Heart left ventricle (tissue), 16 donors: ENCODE data around the gene COL23A1. TPM values are rescaled to one million over a fixed set of nuclear protein-coding genes. Genes with fewer than 3 reads are reported as not detected.

Source experiments
- ATAC-seq, 4 donors: fragments of 200-7000 bp; cut with Tn5 transposase; one replicate each; pipeline ENCODE4 v1.9.1; 2020 to 2022; ENCODE audit warnings: moderate library complexity in 4 of 4, mild to moderate bottlenecking in 3 of 4, moderate number of reproducible peaks in 1 of 4
- DNase-seq, 5 donors: peaks; one replicate each; pipeline ENCODE4 v3.0.0-alpha.2; 2020
- H3K27ac ChIP-seq, 12 donors: fragments of 200-600 bp; sonication (generic) in 4 of 12; one replicate each; pipeline versions ENCODE4 v1.5.0 to v1.8.0; 2016 to 2022; ENCODE audit warnings: mild to moderate bottlenecking in 2 of 12
- H3K27me3 ChIP-seq, 9 donors: fragments of 200-600 bp; sonication (generic) in 2 of 9; one replicate each; pipeline versions ENCODE4 v1.5.1 to v1.8.0; 2016 to 2022; ENCODE audit warnings: mild to moderate bottlenecking in 3 of 9
- H3K36me3 ChIP-seq, 9 donors: fragments of 200-600 bp; sonication (generic) in 2 of 9; one replicate each; pipeline versions ENCODE4 v1.5.0 to v1.8.0; 2018 to 2022; ENCODE audit warnings: mild to moderate bottlenecking in 2 of 9
- H3K4me1 ChIP-seq, 12 donors: fragments of 200-600 bp; sonication (generic) in 4 of 12; one replicate each; pipeline versions ENCODE4 v1.5.0 to v1.8.0; 2016 to 2022; ENCODE audit warnings: mild to moderate bottlenecking in 3 of 12
- H3K4me3 ChIP-seq, 12 donors: fragments of 200-600 bp; sonication (generic) in 4 of 12; one replicate each; pipeline versions ENCODE4 v1.5.0 to v1.8.0; 2017 to 2022; ENCODE audit warnings: mild to moderate bottlenecking in 9 of 12, moderate library complexity in 4 of 12
- H3K9me3 ChIP-seq, 12 donors: fragments of 200-600 bp; sonication (generic) in 4 of 12; one replicate each; pipeline versions ENCODE4 v1.5.0 to v1.8.0; 2016 to 2022; ENCODE audit warnings: mild to moderate bottlenecking in 1 of 12
- POLR2A ChIP-seq, 2 donors: fragments of 450-650 bp; IDR thresholded peaks; one replicate each; pipeline ENCODE4 v1.6.1; 2017; ENCODE audit warnings: antibody characterized with exemption in 2 of 2, mild to moderate bottlenecking in 2 of 2, moderate library complexity in 2 of 2
- WGBS, 4 donors: extraction: QIAGEN DNeasy Blood & Tissue Kit in 2 of 4; methylation state at CpG; one replicate each; pipeline versions ENCODE4 v1.1.5 to v1.1.7; 2013 to 2018; 5-methylcytosine and 5-hydroxymethylcytosine counted together
- intact Hi-C, 10 donors: fragments of 100-400 bp; cut with DNase I; formaldehyde crosslinking; loops; one replicate each; pipeline versions ENCODE4 v1.11.1 to v1.14.2; 2022
- polyA plus RNA-seq, 2 donors: library from polyadenylated mRNA; stranded (reverse); fragments of 200-250 nt; gene quantifications; one replicate each; pipeline ENCODE4 v1.2.3, GENCODE V29; 2013
- total RNA-seq, 9 donors: library from RNA; depleted of rRNA in 2 of 9; stranded (reverse); fragments of >200 nt in 2 of 9; fragmentation: NEBNext Ultra II Directional in 3 of 9; extraction: Animal tissue kit (Norgen Biotek cat#: 25700) in 3 of 9; gene quantifications; one replicate each; pipeline versions ENCODE4 v1.1.0 to v1.2.4, GENCODE V29; 2016 to 2023
- TF ChIP-seq, protein P1 (sequence below), 12 donors: fragments of 200-600 bp; sonication (generic) in 4 of 12; IDR thresholded peaks; one replicate each; pipeline versions ENCODE4 v1.5.0 to v1.8.0; 2018 to 2022; ENCODE audit warnings: antibody characterized with exemption in 12 of 12, mild to moderate bottlenecking in 5 of 12
- donor health status: ischemic (EF 13 %, LVEDD 7.1; RV severe dilation, severe dysfunction).
- donor health status: healthy with polysubstance abuse.
- donor health status: DM: no; HTN: yes; CAD: no.
- donor health status: DM: no; HTN: no; CAD: no.
- donor health status: ischemic (EF 25% LVEDD 6.9; RV normal size, moderate dysfunction).
- donor health status: ischemic (EF 25% LVEDD 5.7; RV mildly dilated, moderate dysfunction).
- donor health status: healthy.
- donor health status: DM: yes; HTN: yes; CAD: no.
- donor health status: ischemic (EF 35%, LVEDD 5.7; RV mildly dilated, moderate dysfunction).
- donor health status: nonischemic (EF 11% LVEDD 7.7; RV severe dilation, severe dysfunction).
- donor health status: DM: yes; HTN: yes; CAD: no.
- donor health status: PGD.
- donor health status: ischemic (EF 29% LVEDD 5.4; RV normal size, mild dysfunction).
- donor health status: nonischemic (EF 23%, LVEDD 6.1; RV moderate dilation, normal function).

The COL23A1 gene
- total and polyA plus RNA-seq, 11 donors: 6.0 to 33.0 (median 18.8) TPM

DNA sequence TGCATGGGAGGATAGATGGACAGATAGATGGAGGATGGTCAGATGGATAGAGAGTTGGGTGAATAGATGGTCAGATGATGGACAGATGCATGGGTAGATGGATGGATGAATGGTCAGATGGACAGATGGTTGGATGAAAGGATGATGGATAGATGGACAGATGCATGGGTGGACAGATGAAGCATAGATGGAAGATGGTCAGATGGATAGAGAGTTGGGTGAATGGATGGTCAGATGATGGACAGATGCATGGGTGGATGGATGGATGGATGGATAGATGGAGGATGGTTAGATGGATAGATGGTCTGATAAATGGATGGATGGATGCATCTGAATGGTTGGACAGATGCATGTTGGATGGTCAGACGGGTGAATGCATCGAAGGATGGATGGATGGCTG is 70.4 kb downstream of the COL23A1 start:
- Histone ChIP-seq H3K36me3 (no peaks in the 10 kb centered on the region), H3K4me1 (no peaks in the 10 kb centered on the region), H3K27ac (no peak overlapping the region), H3K4me3 (no peak overlapping the region), H3K9me3 (no peaks in the 10 kb centered on the region), H3K27me3 (no peaks in the 10 kb centered on the region)
- TF ChIP-seq, protein P1, sequence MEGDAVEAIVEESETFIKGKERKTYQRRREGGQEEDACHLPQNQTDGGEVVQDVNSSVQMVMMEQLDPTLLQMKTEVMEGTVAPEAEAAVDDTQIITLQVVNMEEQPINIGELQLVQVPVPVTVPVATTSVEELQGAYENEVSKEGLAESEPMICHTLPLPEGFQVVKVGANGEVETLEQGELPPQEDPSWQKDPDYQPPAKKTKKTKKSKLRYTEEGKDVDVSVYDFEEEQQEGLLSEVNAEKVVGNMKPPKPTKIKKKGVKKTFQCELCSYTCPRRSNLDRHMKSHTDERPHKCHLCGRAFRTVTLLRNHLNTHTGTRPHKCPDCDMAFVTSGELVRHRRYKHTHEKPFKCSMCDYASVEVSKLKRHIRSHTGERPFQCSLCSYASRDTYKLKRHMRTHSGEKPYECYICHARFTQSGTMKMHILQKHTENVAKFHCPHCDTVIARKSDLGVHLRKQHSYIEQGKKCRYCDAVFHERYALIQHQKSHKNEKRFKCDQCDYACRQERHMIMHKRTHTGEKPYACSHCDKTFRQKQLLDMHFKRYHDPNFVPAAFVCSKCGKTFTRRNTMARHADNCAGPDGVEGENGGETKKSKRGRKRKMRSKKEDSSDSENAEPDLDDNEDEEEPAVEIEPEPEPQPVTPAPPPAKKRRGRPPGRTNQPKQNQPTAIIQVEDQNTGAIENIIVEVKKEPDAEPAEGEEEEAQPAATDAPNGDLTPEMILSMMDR (IDR thresholded peaks at IDR 0.05): no peak
- no peak for TF ChIP-seq POLR2A (IDR thresholded peaks at IDR 0.05)
- DNase-seq (no peak), ATAC-seq (no peak)
- intact Hi-C loops: no loop called here
- WGBS, 4 donors: 95 to 98% (median 97%) methylated on average over 2 of the region's 2 CpGs

DNA sequence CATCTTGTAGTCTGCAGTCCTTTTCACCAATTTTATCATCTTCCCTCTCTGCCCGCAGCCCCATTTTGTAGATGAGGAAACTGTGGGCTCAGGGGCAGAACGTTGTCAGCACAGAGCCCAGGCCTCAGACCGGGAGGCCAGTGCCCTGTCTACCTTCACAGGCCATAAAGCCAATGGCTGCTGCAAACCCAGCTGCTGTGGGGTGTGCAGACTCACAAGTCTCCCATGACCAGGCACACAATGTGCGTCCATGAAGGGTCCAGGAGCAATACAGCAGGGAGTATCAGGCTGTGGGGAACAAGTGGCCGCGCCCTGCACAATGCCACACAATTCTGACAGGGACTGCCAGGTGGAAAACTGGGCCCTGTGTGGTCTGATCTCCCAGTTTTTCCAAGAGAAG is 71.0 kb downstream of the COL23A1 start:
- H3K27me3 ChIP-seq: no peaks in the 10 kb centered on the region
- intact Hi-C loops: no loop called here
- no peaks in the 10 kb centered on the region for H3K36me3 ChIP-seq
- no peaks in the 10 kb centered on the region for H3K4me1 ChIP-seq
- ATAC-seq: no peak
- TF ChIP-seq, protein P1 (IDR thresholded peaks at IDR 0.05): no peak
- TF ChIP-seq POLR2A (IDR thresholded peaks at IDR 0.05): no peak
- no peak overlapping the region for H3K4me3 ChIP-seq
- no peak overlapping the region for H3K27ac ChIP-seq
- WGBS, 4 donors: 94 to 100% (median 95%) methylated on average over 4 to 6 of the region's 6 CpGs
- H3K9me3 ChIP-seq: peaks cover 0 to 2% (median 0%) of the 10 kb centered on the region in 12 donors
- DNase-seq: no peak

DNA sequence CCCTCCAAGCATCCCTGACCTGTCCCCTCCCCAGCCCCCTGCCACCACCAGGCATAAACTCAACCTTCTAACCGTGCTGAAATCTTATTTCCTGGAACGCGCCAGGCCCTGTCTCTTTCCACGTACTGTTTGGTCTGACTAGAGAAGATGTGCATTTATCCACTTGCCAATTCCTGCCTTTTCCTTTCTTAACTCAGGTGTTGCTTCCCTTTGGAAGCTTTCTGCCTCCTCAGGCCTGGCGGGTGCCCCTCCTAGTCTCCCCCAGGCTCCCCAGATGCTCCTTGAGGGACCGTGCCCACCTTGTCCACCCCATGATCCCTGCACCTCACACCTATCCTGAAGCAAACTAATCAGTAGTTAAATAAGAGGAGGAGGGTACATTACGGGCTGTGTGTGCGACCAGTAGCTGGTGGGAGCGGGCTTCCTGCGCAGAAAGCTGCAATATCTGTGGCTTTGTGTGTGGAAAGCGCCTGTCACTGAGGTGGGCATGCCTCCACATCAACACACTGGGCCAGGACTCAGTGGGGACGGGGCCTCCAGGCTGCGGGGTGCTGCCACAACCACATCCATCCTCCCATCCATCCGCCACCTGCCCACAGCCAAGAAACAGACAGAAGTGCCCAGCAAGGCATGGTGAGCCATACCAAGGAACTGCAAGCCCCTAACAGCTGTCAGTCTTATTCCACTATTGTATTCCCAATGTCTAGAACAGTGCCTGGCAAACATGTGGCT is 73.5 kb downstream of the COL23A1 start:
- intact Hi-C loops: no loop called here
- H3K4me1 ChIP-seq: no peaks in the 10 kb centered on the region
- no peak overlapping the region for H3K27ac ChIP-seq
- no peaks in the 10 kb centered on the region for H3K27me3 ChIP-seq
- H3K36me3 ChIP-seq: no peaks in the 10 kb centered on the region
- peaks cover 0 to 12% (median 2%) of the 10 kb centered on the region in 12 donors for H3K9me3 ChIP-seq
- 83 to 87% (median 85%) methylated on average over 12 to 14 of the region's 14 CpGs for WGBS, 4 donors
- no peak for DNase-seq
- ATAC-seq: no peak
- no peak overlapping the region for H3K4me3 ChIP-seq
- no peak for TF ChIP-seq POLR2A (IDR thresholded peaks at IDR 0.05)
- TF ChIP-seq, protein P1 (IDR thresholded peaks at IDR 0.05): no peak

DNA sequence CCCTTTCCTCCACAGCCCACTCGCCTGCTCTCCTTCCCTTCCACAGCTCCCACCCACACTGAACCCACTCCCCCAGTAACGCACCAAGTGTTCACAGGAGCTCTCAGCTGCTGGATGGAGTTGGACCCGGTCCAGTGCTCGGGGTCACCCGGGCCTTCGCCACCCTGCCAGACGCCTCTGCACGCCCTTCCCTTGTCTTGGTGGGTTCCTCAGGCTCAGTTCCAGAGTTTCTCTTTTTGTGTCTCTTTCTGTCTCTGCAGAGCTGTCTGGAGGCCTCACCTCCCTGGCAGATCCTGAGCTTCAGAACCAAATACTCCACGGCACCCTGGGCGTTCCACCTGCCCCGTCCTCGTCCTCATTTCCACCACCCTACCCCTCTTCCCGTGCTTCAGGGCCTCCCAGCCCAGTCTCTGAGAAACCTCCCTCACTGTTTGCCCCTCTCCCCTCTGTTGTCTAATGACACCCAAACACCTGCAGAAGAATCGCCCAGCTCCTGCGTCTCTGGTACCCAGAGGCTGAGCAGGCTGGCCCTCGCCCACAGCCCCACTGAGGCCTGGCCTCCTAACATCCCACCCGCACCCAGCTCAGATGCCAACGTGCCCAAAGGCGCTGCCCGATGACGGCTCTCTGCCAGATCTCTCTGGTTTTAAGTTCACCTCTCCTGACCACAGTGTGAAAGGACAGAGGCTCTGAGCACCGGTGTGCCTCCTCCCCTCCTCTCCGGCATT is 74.3 kb downstream of the COL23A1 start:
- ATAC-seq: no peak

More for the DNA sequence above, 74.3 kb downstream of the COL23A1 start:
- no peak overlapping the region for H3K4me3 ChIP-seq
- 85 to 91% (median 89%) methylated on average over 23 of the region's 23 CpGs for WGBS, 4 donors
- no peak for TF ChIP-seq POLR2A (IDR thresholded peaks at IDR 0.05)
- TF ChIP-seq, protein P1 (IDR thresholded peaks at IDR 0.05): no peak
- no peak for DNase-seq
- no peaks in the 10 kb centered on the region for H3K36me3 ChIP-seq
- no peak overlapping the region for H3K27ac ChIP-seq
- no peaks in the 10 kb centered on the region for H3K27me3 ChIP-seq
- peaks cover 0 to 12% (median 2%) of the 10 kb centered on the region in 12 donors for H3K9me3 ChIP-seq
- no peaks in the 10 kb centered on the region for H3K4me1 ChIP-seq
- intact Hi-C loops: no loop called here
